Activated effector memory CD4-positive, alpha-beta T cell treated with Interleukin-2 at 50 U/mL for 16 hours (primary cell): ENCODE measurements around the gene CCDC188.

ENCODE experiments used
- DNase-seq: peaks from one replicate; pipeline ENCODE4 v3.0.0-alpha.2; 2020

Gene CCDC188

GRCh38 chr22:20131859-20132685, 18.8 kb downstream of the CCDC188 start:
- DNase-seq: peak; percentile 14

GRCh38 chr22:20131597-20131858, 19.3 kb downstream of the CCDC188 start, which contains the start of gene ZDHHC8:
Gene ZDHHC8, plus strand, starts transcription at chr22:20131804. Its CDS starts 144 bp downstream, at chr22:20131948.
- DNase-seq: peak; percentile 22

GRCh38 chr22:20130731-20131596, 19.9 kb downstream of the CCDC188 start:
- DNase-seq: peak; percentile 73

GRCh38 chr22:20130319-20130718, 20.5 kb downstream of the CCDC188 start:
- DNase-seq: no peak

GRCh38 chr22:20129747-20130014, 21.2 kb downstream of the CCDC188 start:
- no peak for DNase-seq

- DNase-seq: peak; percentile 46
Measured at GRCh38 chr22:20128902-20129746, 21.7 kb downstream of the CCDC188 start.

GRCh38 chr22:20128619-20128901, 22.3 kb downstream of the CCDC188 start:
- no peak for DNase-seq

GRCh38 chr22:20127869-20128618, 22.8 kb downstream of the CCDC188 start:
- DNase-seq: no peak

GRCh38 chr22:20127318-20127868, 23.5 kb downstream of the CCDC188 start:
- no peak for DNase-seq

GRCh38 chr22:20126284-20127029, 24.4 kb downstream of the CCDC188 start:
- DNase-seq: no peak

- DNase-seq: no peak
Measured at GRCh38 chr22:20125201-20126174, 25.4 kb downstream of the CCDC188 start.

GRCh38 chr22:20124083-20124787, 26.6 kb downstream of the CCDC188 start:
- no peak for DNase-seq

GRCh38 chr22:20123366-20124082, 27.3 kb downstream of the CCDC188 start:
- no peak for DNase-seq

GRCh38 chr22:20121856-20122415, 28.9 kb downstream of the CCDC188 start:
- DNase-seq: no peak

- DNase-seq: no peak
Measured at GRCh38 chr22:20118300-20119020, 32.4 kb downstream of the CCDC188 start.

GRCh38 chr22:20117633-20118299, 33.1 kb downstream of the CCDC188 start:
- DNase-seq: peak; percentile 29

- DNase-seq: peak; percentile 96
Measured at GRCh38 chr22:20116951-20117632, 33.8 kb downstream of the CCDC188 start, which contains the start of gene TRMT2A. Gene TRMT2A, minus strand, starts transcription at chr22:20117226. Its CDS starts 320 bp downstream, at chr22:20116906.
